ENCODE results near the gene GPR183. TPM values are rescaled to one million over a fixed set of nuclear protein-coding genes. Genes with fewer than 3 reads are reported as not detected.
A peak's percentile ranks its signal among the peaks of the same experiment; 100 is the strongest.

GPR183 gene
- total RNA-seq, 2 donors from 2014 or later, result 19.6 to 24.5 TPM

- no peak overlapping the region for H3K27ac ChIP-seq
- DNase-seq (ENCODE audit: low spot score) (no peak), ATAC-seq (ENCODE audit: insufficient number of reproducible peaks, low FRiP score, low read depth) (no peak)
- no peak overlapping the region for H3K4me3 ChIP-seq
- peaks cover 9% of the 10 kb centered on the region in 2 donors for H3K4me1 ChIP-seq (ENCODE audit: control insufficient read depth in 1 of 2, low read depth in 2 of 2)
- no peaks in the 10 kb centered on the region for H3K36me3 ChIP-seq
- H3K9me3 ChIP-seq, result no peaks in the 10 kb centered on the region
- no peak for TF ChIP-seq CTCF (IDR thresholded peaks at IDR 0.05)
- no peaks in the 10 kb centered on the region for H3K27me3 ChIP-seq (replicated peaks; ENCODE audit: insufficient read depth)
These were observed 6.3 kb upstream of the GPR183 start for GRCh38 chr13:99313501-99313900.

- peaks cover 16 to 19% of the 10 kb centered on the region in 2 donors for H3K4me1 ChIP-seq (ENCODE audit: control insufficient read depth in 1 of 2, low read depth in 2 of 2)
- H3K27me3 ChIP-seq (replicated peaks; ENCODE audit: insufficient read depth), result no peaks in the 10 kb centered on the region
- H3K4me3 ChIP-seq, result no peak overlapping the region
- no peak overlapping the region for H3K27ac ChIP-seq
- no peak for DNase-seq (ENCODE audit: low spot score)
- no peak for ATAC-seq (ENCODE audit: insufficient number of reproducible peaks, low FRiP score, low read depth)
- H3K36me3 ChIP-seq, result no peaks in the 10 kb centered on the region
- H3K9me3 ChIP-seq, result no peaks in the 10 kb centered on the region
- TF ChIP-seq CTCF (IDR thresholded peaks at IDR 0.05), result no peak
These were observed 5.3 kb upstream of the GPR183 start for GRCh38 chr13:99312493-99312883.

GRCh38 chr13:99311748-99312492, 4.7 kb upstream of the GPR183 start:
- TF ChIP-seq CTCF (IDR thresholded peaks at IDR 0.05), result no peak
- no peak for ATAC-seq (ENCODE audit: insufficient number of reproducible peaks, low FRiP score, low read depth)
- Histone ChIP-seq H3K9me3 (no peaks in the 10 kb centered on the region), H3K27ac (no peak overlapping the region), H3K4me3 (no peak overlapping the region), H3K36me3 (no peaks in the 10 kb centered on the region), H3K27me3 (replicated peaks; ENCODE audit: insufficient read depth) (no peaks in the 10 kb centered on the region), H3K4me1 (ENCODE audit: control insufficient read depth in 1 of 2, low read depth in 2 of 2) (peaks cover 18 to 24% of the 10 kb centered on the region in 2 donors)
- no peak for DNase-seq (ENCODE audit: low spot score)

GRCh38 chr13:99311137-99311536, 3.9 kb upstream of the GPR183 start:
- TF ChIP-seq CTCF (IDR thresholded peaks at IDR 0.05), result no peak
- ATAC-seq (ENCODE audit: insufficient number of reproducible peaks, low FRiP score, low read depth) (no peak), DNase-seq (ENCODE audit: low spot score) (no peak)
- H3K4me1 ChIP-seq (ENCODE audit: control insufficient read depth in 1 of 2, low read depth in 2 of 2), result peaks cover 23 to 26% of the 10 kb centered on the region in 2 donors
- H3K27ac ChIP-seq, result no peak overlapping the region
- H3K27me3 ChIP-seq (replicated peaks; ENCODE audit: insufficient read depth), result no peaks in the 10 kb centered on the region
- H3K4me3 ChIP-seq, result no peak overlapping the region
- no peaks in the 10 kb centered on the region for H3K36me3 ChIP-seq
- no peaks in the 10 kb centered on the region for H3K9me3 ChIP-seq

- H3K36me3 ChIP-seq, result no peaks in the 10 kb centered on the region
- DNase-seq (ENCODE audit: low spot score) (no peak), ATAC-seq (ENCODE audit: insufficient number of reproducible peaks, low FRiP score, low read depth) (no peak)
- no peak for TF ChIP-seq CTCF (IDR thresholded peaks at IDR 0.05)
- H3K4me1 ChIP-seq (ENCODE audit: control insufficient read depth in 1 of 2, low read depth in 2 of 2), result peaks cover 23 to 26% of the 10 kb centered on the region in 2 donors
- no peak overlapping the region for H3K4me3 ChIP-seq
- H3K27me3 ChIP-seq (replicated peaks; ENCODE audit: insufficient read depth), result no peaks in the 10 kb centered on the region
- peak overlapping the region in 1 of 2 donors; percentile 21 for H3K27ac ChIP-seq
- no peaks in the 10 kb centered on the region for H3K9me3 ChIP-seq
These were observed 3.3 kb upstream of the GPR183 start for GRCh38 chr13:99310382-99311031.

All from thoracic aorta (tissue), 2 donors.